HepG2 (cell line): Measurements from ENCODE around the gene TCF3. TPM values are rescaled to one million over a fixed set of nuclear protein-coding genes. Genes with fewer than 3 reads are reported as not detected.
A peak's percentile ranks its signal among the peaks of the same experiment; 100 is the strongest.

Experiments
- ATAC-seq: fragments of 200-7000 bp; cut with Tn5 transposase; 3 replicates; pipeline ENCODE4 v1.9.1; 2020; ENCODE audit warnings: mild to moderate bottlenecking, moderate library complexity
- BruUV-seq: library from RNA; stranded (reverse); fragments of 400-500 nt; replicated peaks from 2 replicates; lab custom pipeline; 2021; lab: Mats Ljungman, UMichigan
- CTCF ChIA-PET: fragments of 300-600 bp; formaldehyde crosslinking; extraction: SDS; loops from one replicate; lab custom pipeline; 2021; ENCODE audit warnings: low total read pairs, inconsistent platforms, low intra/inter-chr PET ratio; lab: Yijun Ruan, JAX
- POLR2A ChIA-PET: fragments of 350-600 bp; sonication (Branson Sonifier 250); formaldehyde crosslinking; loops from one replicate; lab custom pipeline; 2020; ENCODE audit warnings: antibody characterized with exemption, inconsistent platforms; lab: Yijun Ruan, JAX
- DNase-seq: peaks from one replicate; pipeline ENCODE4 v3.0.0-alpha.2; 2015; ENCODE audit warnings: low spot score
- FAIRE-seq: peaks from 3 replicates; lab custom pipeline; 2011; peaks lifted over from hg19 to GRCh38; lab: Jason Lieb, UNC
- H2AFZ ChIP-seq: one replicate; pipeline ENCODE4 v1.6.1; 2011; ENCODE audit warnings: low read length, inconsistent platforms
- H3K27ac ChIP-seq: fragments of 300-600 bp; 3 replicates; pipeline ENCODE4 v1.8.0; 2011; ENCODE audit warnings: mixed run types, mild to moderate bottlenecking, mixed read lengths, low read length, inconsistent platforms; ENCODE audit not compliant: insufficient read depth; ENCODE audit errors: extremely low read length
- H3K27me3 ChIP-seq, 2 experiments: fragments of 200-600 bp in 1 of 2; 2 replicates in 1 of 2; 3 replicates in 1 of 2; pipeline versions ENCODE4 v1.6.0 to v1.8.0; 2011; ENCODE audit warnings: low read length in 2 of 2, mild to moderate bottlenecking in 2 of 2, moderate library complexity in 2 of 2, inconsistent platforms in 1 of 2; ENCODE audit not compliant: insufficient read depth in 2 of 2, control insufficient read depth in 1 of 2
- H3K36me3 ChIP-seq, 2 experiments: fragments of 200-600 bp in 1 of 2; replicated peaks in 1 of 2; 2 replicates in 1 of 2; 3 replicates in 1 of 2; pipeline versions ENCODE4 v1.5.1 to v1.8.0; 2011; ENCODE audit warnings: low read length in 2 of 2, inconsistent platforms in 1 of 2; ENCODE audit not compliant: insufficient read depth in 2 of 2, control insufficient read depth in 1 of 2
- H3K4me1 ChIP-seq: 2 replicates; pipeline ENCODE4 v1.5.1; 2012; ENCODE audit warnings: low read length, inconsistent platforms; ENCODE audit not compliant: insufficient read depth
- H3K4me2 ChIP-seq: 2 replicates; pipeline ENCODE4 v1.6.0; 2011; ENCODE audit warnings: low read depth, low read length, inconsistent platforms
- H3K4me3 ChIP-seq, 3 experiments: fragments of 200-600 bp in 1 of 3; sonication (generic), shearing (Covaris generic) in 1 of 3; replicated peaks in 1 of 3; 2 replicates each; pipeline ENCODE4 v1.5.1; 2011 to 2016; ENCODE audit warnings: low read length in 3 of 3, inconsistent platforms in 2 of 3, low read depth in 2 of 3, mild to moderate bottlenecking in 2 of 3, control low read depth in 1 of 3, mixed read lengths in 1 of 3; ENCODE audit not compliant: insufficient read depth in 1 of 3
- H3K79me2 ChIP-seq: one replicate; pipeline ENCODE4 v1.6.1; 2011; ENCODE audit warnings: low read length, inconsistent platforms; ENCODE audit not compliant: insufficient read depth
- H3K9ac ChIP-seq: 2 replicates; pipeline ENCODE4 v1.6.0; 2011; ENCODE audit warnings: mild to moderate bottlenecking, low read depth, low read length, inconsistent platforms; ENCODE audit not compliant: insufficient read depth
- H3K9me3 ChIP-seq: 2 replicates; pipeline ENCODE4 v1.5.1; 2012; ENCODE audit warnings: mild to moderate bottlenecking, low read length
- H4K20me1 ChIP-seq: 2 replicates; pipeline ENCODE4 v1.6.0; 2011; ENCODE audit warnings: inconsistent platforms, mild to moderate bottlenecking, low read length, moderate library complexity; ENCODE audit not compliant: insufficient read depth
- SYNCRIP ChIP-seq: fragments of 200-400 bp; formaldehyde crosslinking; IDR thresholded peaks from 2 replicates; pipeline ENCODE4 v1.6.1; 2018; ENCODE audit warnings: mild to moderate bottlenecking, low read depth, low read length; ENCODE audit not compliant: insufficient read depth
- ZFP36 ChIP-seq: fragments of 150-350 bp; IDR thresholded peaks from 2 replicates; pipeline ENCODE4 v1.6.1; 2018; ENCODE audit warnings: borderline replicate concordance, low read length, low read depth; ENCODE audit not compliant: partially characterized antibody
- ZNF180 ChIP-seq: sonication (generic); formaldehyde crosslinking; IDR thresholded peaks from 2 replicates; pipeline ENCODE4 v1.4.0; 2020; ENCODE audit warnings: low read depth, missing genetic modification reagents, borderline replicate concordance
- ZNF724P ChIP-seq: sonication (generic); formaldehyde crosslinking; IDR thresholded peaks from 2 replicates; pipeline ENCODE4 v1.8.0; 2022; ENCODE audit warnings: missing genetic modification reagents, borderline replicate concordance
- WGBS: methylation state at CpG from one replicate; pipeline ENCODE4 v1.1.6; 2017; ENCODE audit warnings: low lambda C conversion rate; 5-methylcytosine and 5-hydroxymethylcytosine counted together
- in situ Hi-C: cut with HindIII; loops from 2 replicates; pipeline ENCODE4 v1.10.0; 2017; ENCODE audit warnings: low pct_unique_long_range_greater_than_20kb; ENCODE audit not compliant: extremely low pct_ligation_motif_present
- intact Hi-C: fragments of 100-400 bp; cut with micrococcal nuclease; formaldehyde crosslinking; loops from one replicate; pipeline ENCODE4 v1.10.0; 2022; ENCODE audit not compliant: unreplicated experiment
- polyA plus RNA-seq, 8 experiments: library from polyadenylated mRNA; depleted of rRNA in 3 of 8; stranded (reverse) in 7 of 8; unstranded in 1 of 8; fragments of >200 nt; fragmentation: Illumina TruSeq in 4 of 8; extraction: Trizol in 4 of 8; gene quantifications; 2 replicates each; pipeline versions ENCODE4 v1.2.1 to v1.2.3, GENCODE V29; 2011 to 2016; ENCODE audit warnings: low read depth in 4 of 8, missing spikeins in 1 of 8, mixed read lengths in 1 of 8; ENCODE audit not compliant: insufficient read depth in 1 of 8
- total RNA-seq, 5 experiments: library from RNA; depleted of rRNA; stranded (reverse); fragments of >200 nt; fragmentation: Illumina TruSeq; extraction: Trizol; gene quantifications; 2 replicates each; pipeline ENCODE4 v1.2.3, GENCODE V29; 2016; ENCODE audit warnings: low read depth in 1 of 5
- TF ChIP-seq, protein P1 (sequence below): sonication (generic); formaldehyde crosslinking; IDR thresholded peaks from 2 replicates; pipeline ENCODE4 v1.5.0; 2020; ENCODE audit warnings: mild to moderate bottlenecking, missing genetic modification reagents
- TF ChIP-seq, protein P2 (sequence below): sonication (generic); formaldehyde crosslinking; IDR thresholded peaks from 2 replicates; pipeline ENCODE4 v1.4.0; 2020; ENCODE audit warnings: missing genetic modification reagents
- TF ChIP-seq, protein P3 (sequence below): sonication (generic); formaldehyde crosslinking; IDR thresholded peaks from one replicate; pipeline ENCODE4 v1.5.1; 2020; ENCODE audit warnings: mild to moderate bottlenecking, missing genetic modification reagents; ENCODE audit errors: not compliant biosample characterization

The TCF3 gene
- total and polyA plus RNA-seq, 2 of the 13 experiments (the other 11 are each of a cell fraction or from before 2014, with no cell fraction given) = 51.4 to 53.2 TPM

DNA sequence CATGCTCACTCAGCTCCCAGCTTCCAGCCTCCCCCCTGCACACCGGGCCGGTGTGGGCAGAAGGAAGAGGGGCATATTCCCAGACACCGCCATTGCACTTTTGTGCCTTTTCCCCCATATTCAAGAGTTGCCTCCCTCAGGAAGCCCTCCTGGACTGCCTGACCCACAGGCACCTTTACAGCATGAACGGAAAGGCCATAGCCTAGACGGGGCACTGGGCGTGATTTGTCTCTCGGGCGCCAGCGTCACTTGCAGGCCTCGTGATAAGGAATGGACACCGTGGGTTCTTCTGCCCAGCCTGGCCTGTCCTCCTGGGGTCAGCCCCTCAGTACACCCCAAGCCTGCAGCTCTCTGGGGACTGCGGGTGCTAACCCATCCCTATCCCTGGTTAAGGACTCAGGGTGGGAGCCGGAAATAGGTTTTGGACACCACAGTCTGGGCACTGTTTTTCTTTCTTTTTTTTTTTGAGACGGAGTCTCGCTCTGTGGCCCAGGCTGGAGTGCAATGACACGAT is 46.2 kb downstream of the TCF3 start:
- H3K4me1 ChIP-seq = peaks cover 33% of the 10 kb centered on the region
- peak; percentile 38 for ATAC-seq
- peak; percentile 99 for TF ChIP-seq ZFP36
- TF ChIP-seq ZNF724P = 0 out of 2 replicates have a peak, but pooled peaks have one; percentile 1
- TF ChIP-seq, protein P1, sequence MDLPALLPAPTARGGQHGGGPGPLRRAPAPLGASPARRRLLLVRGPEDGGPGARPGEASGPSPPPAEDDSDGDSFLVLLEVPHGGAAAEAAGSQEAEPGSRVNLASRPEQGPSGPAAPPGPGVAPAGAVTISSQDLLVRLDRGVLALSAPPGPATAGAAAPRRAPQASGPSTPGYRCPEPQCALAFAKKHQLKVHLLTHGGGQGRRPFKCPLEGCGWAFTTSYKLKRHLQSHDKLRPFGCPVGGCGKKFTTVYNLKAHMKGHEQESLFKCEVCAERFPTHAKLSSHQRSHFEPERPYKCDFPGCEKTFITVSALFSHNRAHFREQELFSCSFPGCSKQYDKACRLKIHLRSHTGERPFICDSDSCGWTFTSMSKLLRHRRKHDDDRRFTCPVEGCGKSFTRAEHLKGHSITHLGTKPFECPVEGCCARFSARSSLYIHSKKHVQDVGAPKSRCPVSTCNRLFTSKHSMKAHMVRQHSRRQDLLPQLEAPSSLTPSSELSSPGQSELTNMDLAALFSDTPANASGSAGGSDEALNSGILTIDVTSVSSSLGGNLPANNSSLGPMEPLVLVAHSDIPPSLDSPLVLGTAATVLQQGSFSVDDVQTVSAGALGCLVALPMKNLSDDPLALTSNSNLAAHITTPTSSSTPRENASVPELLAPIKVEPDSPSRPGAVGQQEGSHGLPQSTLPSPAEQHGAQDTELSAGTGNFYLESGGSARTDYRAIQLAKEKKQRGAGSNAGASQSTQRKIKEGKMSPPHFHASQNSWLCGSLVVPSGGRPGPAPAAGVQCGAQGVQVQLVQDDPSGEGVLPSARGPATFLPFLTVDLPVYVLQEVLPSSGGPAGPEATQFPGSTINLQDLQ (CRISPR knock-in tag) = no peak
- TF ChIP-seq SYNCRIP = no peak
- TF ChIP-seq, protein P2, sequence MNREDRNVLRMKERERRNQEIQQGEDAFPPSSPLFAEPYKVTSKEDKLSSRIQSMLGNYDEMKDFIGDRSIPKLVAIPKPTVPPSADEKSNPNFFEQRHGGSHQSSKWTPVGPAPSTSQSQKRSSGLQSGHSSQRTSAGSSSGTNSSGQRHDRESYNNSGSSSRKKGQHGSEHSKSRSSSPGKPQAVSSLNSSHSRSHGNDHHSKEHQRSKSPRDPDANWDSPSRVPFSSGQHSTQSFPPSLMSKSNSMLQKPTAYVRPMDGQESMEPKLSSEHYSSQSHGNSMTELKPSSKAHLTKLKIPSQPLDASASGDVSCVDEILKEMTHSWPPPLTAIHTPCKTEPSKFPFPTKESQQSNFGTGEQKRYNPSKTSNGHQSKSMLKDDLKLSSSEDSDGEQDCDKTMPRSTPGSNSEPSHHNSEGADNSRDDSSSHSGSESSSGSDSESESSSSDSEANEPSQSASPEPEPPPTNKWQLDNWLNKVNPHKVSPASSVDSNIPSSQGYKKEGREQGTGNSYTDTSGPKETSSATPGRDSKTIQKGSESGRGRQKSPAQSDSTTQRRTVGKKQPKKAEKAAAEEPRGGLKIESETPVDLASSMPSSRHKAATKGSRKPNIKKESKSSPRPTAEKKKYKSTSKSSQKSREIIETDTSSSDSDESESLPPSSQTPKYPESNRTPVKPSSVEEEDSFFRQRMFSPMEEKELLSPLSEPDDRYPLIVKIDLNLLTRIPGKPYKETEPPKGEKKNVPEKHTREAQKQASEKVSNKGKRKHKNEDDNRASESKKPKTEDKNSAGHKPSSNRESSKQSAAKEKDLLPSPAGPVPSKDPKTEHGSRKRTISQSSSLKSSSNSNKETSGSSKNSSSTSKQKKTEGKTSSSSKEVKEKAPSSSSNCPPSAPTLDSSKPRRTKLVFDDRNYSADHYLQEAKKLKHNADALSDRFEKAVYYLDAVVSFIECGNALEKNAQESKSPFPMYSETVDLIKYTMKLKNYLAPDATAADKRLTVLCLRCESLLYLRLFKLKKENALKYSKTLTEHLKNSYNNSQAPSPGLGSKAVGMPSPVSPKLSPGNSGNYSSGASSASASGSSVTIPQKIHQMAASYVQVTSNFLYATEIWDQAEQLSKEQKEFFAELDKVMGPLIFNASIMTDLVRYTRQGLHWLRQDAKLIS (CRISPR knock-in tag) = no peak
- no peak for TF ChIP-seq ZNF180 (CRISPR knock-in tag)
- TF ChIP-seq, protein P3, sequence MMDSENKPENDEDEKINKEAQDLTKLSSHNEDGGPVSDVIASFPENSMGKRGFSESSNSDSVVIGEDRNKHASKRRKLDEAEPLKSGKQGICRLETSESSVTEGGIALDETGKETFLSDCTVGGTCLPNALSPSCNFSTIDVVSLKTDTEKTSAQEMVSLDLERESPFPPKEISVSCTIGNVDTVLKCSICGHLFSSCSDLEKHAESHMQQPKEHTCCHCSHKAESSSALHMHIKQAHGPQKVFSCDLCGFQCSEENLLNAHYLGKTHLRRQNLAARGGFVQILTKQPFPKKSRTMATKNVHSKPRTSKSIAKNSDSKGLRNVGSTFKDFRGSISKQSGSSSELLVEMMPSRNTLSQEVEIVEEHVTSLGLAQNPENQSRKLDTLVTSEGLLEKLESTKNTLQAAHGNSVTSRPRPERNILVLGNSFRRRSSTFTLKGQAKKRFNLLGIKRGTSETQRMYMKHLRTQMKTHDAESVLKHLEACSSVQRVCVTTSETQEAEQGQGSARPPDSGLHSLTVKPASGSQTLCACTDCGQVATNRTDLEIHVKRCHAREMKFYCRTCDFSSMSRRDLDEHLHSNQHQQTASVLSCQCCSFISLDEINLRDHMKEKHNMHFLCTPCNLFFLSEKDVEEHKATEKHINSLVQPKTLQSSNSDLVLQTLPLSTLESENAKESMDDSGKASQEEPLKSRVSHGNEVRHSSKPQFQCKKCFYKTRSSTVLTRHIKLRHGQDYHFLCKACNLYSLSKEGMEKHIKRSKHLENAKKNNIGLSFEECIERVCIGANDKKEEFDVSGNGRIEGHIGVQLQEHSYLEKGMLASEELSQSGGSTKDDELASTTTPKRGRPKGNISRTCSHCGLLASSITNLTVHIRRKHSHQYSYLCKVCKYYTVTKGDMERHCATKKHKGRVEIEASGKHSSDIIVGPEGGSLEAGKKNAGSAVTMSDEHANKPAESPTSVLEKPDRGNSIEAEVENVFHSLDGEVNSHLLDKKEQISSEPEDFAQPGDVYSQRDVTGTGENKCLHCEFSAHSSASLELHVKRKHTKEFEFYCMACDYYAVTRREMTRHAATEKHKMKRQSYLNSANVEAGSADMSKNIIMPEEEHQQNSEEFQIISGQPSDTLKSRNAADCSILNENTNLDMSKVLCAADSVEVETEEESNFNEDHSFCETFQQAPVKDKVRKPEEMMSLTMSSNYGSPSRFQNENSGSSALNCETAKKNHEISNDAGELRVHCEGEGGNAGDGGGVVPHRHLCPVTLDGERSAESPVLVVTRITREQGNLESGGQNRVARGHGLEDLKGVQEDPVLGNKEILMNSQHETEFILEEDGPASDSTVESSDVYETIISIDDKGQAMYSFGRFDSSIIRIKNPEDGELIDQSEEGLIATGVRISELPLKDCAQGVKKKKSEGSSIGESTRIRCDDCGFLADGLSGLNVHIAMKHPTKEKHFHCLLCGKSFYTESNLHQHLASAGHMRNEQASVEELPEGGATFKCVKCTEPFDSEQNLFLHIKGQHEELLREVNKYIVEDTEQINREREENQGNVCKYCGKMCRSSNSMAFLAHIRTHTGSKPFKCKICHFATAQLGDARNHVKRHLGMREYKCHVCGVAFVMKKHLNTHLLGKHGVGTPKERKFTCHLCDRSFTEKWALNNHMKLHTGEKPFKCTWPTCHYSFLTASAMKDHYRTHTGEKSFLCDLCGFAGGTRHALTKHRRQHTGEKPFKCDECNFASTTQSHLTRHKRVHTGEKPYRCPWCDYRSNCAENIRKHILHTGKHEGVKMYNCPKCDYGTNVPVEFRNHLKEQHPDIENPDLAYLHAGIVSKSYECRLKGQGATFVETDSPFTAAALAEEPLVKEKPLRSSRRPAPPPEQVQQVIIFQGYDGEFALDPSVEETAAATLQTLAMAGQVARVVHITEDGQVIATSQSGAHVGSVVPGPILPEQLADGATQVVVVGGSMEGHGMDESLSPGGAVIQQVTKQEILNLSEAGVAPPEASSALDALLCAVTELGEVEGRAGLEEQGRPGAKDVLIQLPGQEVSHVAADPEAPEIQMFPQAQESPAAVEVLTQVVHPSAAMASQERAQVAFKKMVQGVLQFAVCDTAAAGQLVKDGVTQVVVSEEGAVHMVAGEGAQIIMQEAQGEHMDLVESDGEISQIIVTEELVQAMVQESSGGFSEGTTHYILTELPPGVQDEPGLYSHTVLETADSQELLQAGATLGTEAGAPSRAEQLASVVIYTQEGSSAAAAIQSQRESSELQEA (CRISPR knock-in tag) = no peak

More for the DNA sequence above, 46.2 kb downstream of the TCF3 start:
- Histone ChIP-seq H3K9me3 (no peaks in the 10 kb centered on the region), H3K27me3 (no peaks in the 10 kb centered on the region; a peak in 1 of 5 replicates), H4K20me1 (peaks cover 3% of the 10 kb centered on the region; the same call in 1 of the 2 replicates), H3K9ac (peak overlapping the region; percentile 86), H3K4me3 (peak overlapping the region; percentile 46 to 100 (median 97)), H3K79me2 (peaks cover 34% of the 10 kb centered on the region), H2AFZ (no peak overlapping the region), H3K4me2 (peak overlapping the region; percentile 94), H3K27ac (peak overlapping the region; percentile 99), H3K36me3 (peaks cover 2 to 3% of the 10 kb centered on the region in 2 experiments; a peak in 3 of 5 replicates)
- WGBS = 16% methylated on average over 9 of the region's 16 CpGs
- BruUV-seq = no TSS peak
- intact Hi-C loops (loop anchor here (5.0 kb wide), 1 partner anchor 46 kb away; the partner anchor contains the start of gene TCF3), in situ Hi-C loops (no loop called here)
- ChIA-PET POLR2A (interaction anchor here (1.4 to 2.2 kb wide), 7 partner anchors 13 to 220 kb away, joined by 4 to 24 read pairs (median 5); partner anchors contain the start of gene MBD3), CTCF (interaction anchor here (1.6 kb wide), 1 partner anchor 161 kb away, joined by 4 read pairs; no protein-coding TSS in a partner anchor)
- FAIRE-seq = no peak
- DNase-seq = no peak
